HCT116 (cell line): ENCODE results near the gene EIF1AD. TPM values are rescaled to one million over a fixed set of nuclear protein-coding genes. Genes with fewer than 3 reads are reported as not detected.

Experiments
- ATAC-seq: fragments of 200-7000 bp; cut with Tn5 transposase; 2 replicates; pipeline ENCODE4 v1.9.1; 2020; ENCODE audit warnings: mild to moderate bottlenecking, moderate library complexity
- BruUV-seq: library from RNA; stranded (reverse); fragments of 400-500 nt; replicated peaks from 2 replicates; lab custom pipeline; 2021; lab: Mats Ljungman, UMichigan
- CTCF ChIA-PET: fragments of 300-600 bp; sonication (Branson Sonifier 250); formaldehyde crosslinking; loops from one replicate; lab custom pipeline; 2021; ENCODE audit warnings: antibody characterized with exemption; lab: Charles Lee
- POLR2A ChIA-PET: fragments of 300-600, 350-600 bp; sonication (Branson Sonifier 250); formaldehyde crosslinking; loops from one replicate; lab custom pipeline; 2021; ENCODE audit warnings: antibody characterized with exemption; lab: Charles Lee
- RAD21 ChIA-PET, 2 experiments: fragments of 300-600 bp; sonication (Branson Sonifier 250); formaldehyde crosslinking; loops; one replicate each; lab custom pipeline; 2023; ENCODE audit warnings: low total read pairs in 2 of 2; ENCODE audit not compliant: uncharacterized antibody in 2 of 2, unreplicated experiment in 2 of 2, low non-redundant PET in 1 of 2; lab: Charles Lee
- DNase-seq: peaks from one replicate; pipeline ENCODE4 v3.0.0-alpha.2; 2010; ENCODE audit warnings: low read depth, low spot score
- H2AFZ ChIP-seq: fragments of 200-600 bp; shearing (Covaris generic), sonication (generic); 2 replicates; pipeline ENCODE4 v1.6.1; 2017; ENCODE audit warnings: low read depth, mixed run types, mixed read lengths, antibody characterized with exemption, low read length; ENCODE audit not compliant: poor library complexity, severe bottlenecking
- H3K27ac ChIP-seq: 2 replicates; pipeline ENCODE4 v1.5.1; 2012; ENCODE audit warnings: low read depth, low read length
- H3K27me3 ChIP-seq: fragments of 200-600 bp; sonication (generic); 2 replicates; pipeline ENCODE4 v1.6.1; 2016; ENCODE audit warnings: mixed run types, low read length, mixed read lengths; ENCODE audit not compliant: insufficient read depth
- H3K36me3 ChIP-seq, 2 experiments: fragments of 200-500 bp in 1 of 2; fragments of 200-600 bp in 1 of 2; sonication (Bioruptor generic) in 1 of 2; sonication (generic) in 1 of 2; 2 replicates each; pipeline versions ENCODE4 v1.5.1 to v1.6.1; 2014 to 2016; ENCODE audit warnings: low read length in 2 of 2, inconsistent platforms in 1 of 2, mixed read lengths in 1 of 2, mixed run types in 1 of 2; ENCODE audit not compliant: insufficient read depth in 2 of 2, control insufficient read depth in 1 of 2
- H3K4me1 ChIP-seq, 2 experiments: fragments of 200-600 bp in 1 of 2; sonication (generic) in 1 of 2; 2 replicates each; pipeline versions ENCODE4 v1.5.1 to v1.6.1; 2012 to 2017; ENCODE audit warnings: low read length in 2 of 2, inconsistent platforms in 1 of 2, mild to moderate bottlenecking in 1 of 2, mixed read lengths in 1 of 2, mixed run types in 1 of 2, moderate library complexity in 1 of 2; ENCODE audit not compliant: insufficient read depth in 2 of 2, control insufficient read depth in 1 of 2
- H3K4me2 ChIP-seq: fragments of 200-600 bp; sonication (generic); 2 replicates; pipeline ENCODE4 v1.6.1; 2017; ENCODE audit warnings: mixed run types, low read length, mixed read lengths
- H3K4me3 ChIP-seq, 2 experiments: fragments of 200-600 bp in 1 of 2; sonication (generic) in 1 of 2; replicated peaks in 1 of 2; 2 replicates each; pipeline ENCODE4 v1.5.1; 2011 to 2016; ENCODE audit warnings: low read length in 2 of 2, control low read depth in 1 of 2, low read depth in 1 of 2, mild to moderate bottlenecking in 1 of 2, mixed read lengths in 1 of 2, mixed run types in 1 of 2
- H3K79me2 ChIP-seq: fragments of 200-600 bp; sonication (generic); 2 replicates; pipeline ENCODE4 v1.6.1; 2017; ENCODE audit warnings: mild to moderate bottlenecking, mixed run types, low read length, moderate library complexity, mixed read lengths; ENCODE audit not compliant: insufficient read depth
- H3K9ac ChIP-seq: fragments of 200-600 bp; sonication (generic); 2 replicates; pipeline ENCODE4 v1.6.1; 2016; ENCODE audit warnings: low read length, mixed read lengths
- H3K9me2 ChIP-seq: fragments of 200-600 bp; sonication (generic), shearing (Covaris generic); 2 replicates; pipeline ENCODE4 v1.6.1; 2017; ENCODE audit warnings: mixed run types, mild to moderate bottlenecking, moderate library complexity; ENCODE audit not compliant: insufficient read depth
- H3K9me3 ChIP-seq, 2 experiments: fragments of 200-500 bp in 1 of 2; fragments of 200-600 bp in 1 of 2; sonication (Bioruptor generic) in 1 of 2; sonication (generic) in 1 of 2; 2 replicates each; pipeline ENCODE4 v1.6.1; 2014 to 2017; ENCODE audit warnings: low read length in 2 of 2, mixed read lengths in 2 of 2, inconsistent platforms in 1 of 2, low read depth in 1 of 2, mild to moderate bottlenecking in 1 of 2, mixed run types in 1 of 2, moderate library complexity in 1 of 2; ENCODE audit not compliant: control insufficient read depth in 1 of 2, insufficient read depth in 1 of 2
- H4K20me1 ChIP-seq: fragments of 200-600 bp; sonication (generic), shearing (Covaris generic); 2 replicates; pipeline ENCODE4 v1.6.1; 2017; ENCODE audit warnings: mixed run types, mild to moderate bottlenecking, moderate library complexity; ENCODE audit not compliant: insufficient read depth
- CBX3 ChIP-seq: IDR thresholded peaks from 2 replicates; pipeline ENCODE4 v1.6.1; 2012; ENCODE audit warnings: low read depth
- CEBPB ChIP-seq: IDR thresholded peaks from 2 replicates; pipeline ENCODE4 v1.6.1; 2012; ENCODE audit warnings: low read depth
- EGR1 ChIP-seq: IDR thresholded peaks from 2 replicates; pipeline ENCODE4 v1.6.1; 2012; ENCODE audit warnings: low read depth
- ELF1 ChIP-seq: IDR thresholded peaks from 2 replicates; pipeline ENCODE4 v1.6.1; 2012; ENCODE audit warnings: low read depth, borderline replicate concordance
- EZH2 ChIP-seq: fragments of 200-600 bp; sonication (generic); IDR thresholded peaks from 2 replicates; pipeline ENCODE4 v1.6.1; 2017; ENCODE audit warnings: antibody characterized with exemption, mixed run types
- JUND ChIP-seq: IDR thresholded peaks from 2 replicates; pipeline ENCODE4 v1.6.1; 2012
- MAX ChIP-seq: IDR thresholded peaks from 2 replicates; pipeline ENCODE4 v1.6.1; 2012
- POLR2AphosphoS5 ChIP-seq: IDR thresholded peaks from 2 replicates; pipeline ENCODE4 v1.6.1; 2011; ENCODE audit warnings: mild to moderate bottlenecking, low read depth, low read length, moderate library complexity
- RAD21 ChIP-seq: IDR thresholded peaks from 2 replicates; pipeline ENCODE4 v1.6.1; 2012; ENCODE audit warnings: low read depth, mild to moderate bottlenecking
- SP1 ChIP-seq: IDR thresholded peaks from 2 replicates; pipeline ENCODE4 v1.6.1; 2012; ENCODE audit warnings: low read depth
- TCF7L2 ChIP-seq: IDR thresholded peaks from 2 replicates; pipeline ENCODE4 v1.7.0; 2011; ENCODE audit warnings: borderline replicate concordance, inconsistent platforms; ENCODE audit not compliant: insufficient read depth, insufficient read length; ENCODE audit errors: extremely low read depth
- ZFX ChIP-seq: fragments of 450-650 bp; IDR thresholded peaks from 2 replicates; pipeline ENCODE4 v1.6.1; 2017
- ZNF274 ChIP-seq: fragments of 200-500 bp; sonication (Bioruptor generic); IDR thresholded peaks from 2 replicates; pipeline ENCODE4 v1.6.1; 2014; ENCODE audit warnings: mild to moderate bottlenecking, low read depth, low read length, inconsistent platforms
- intact Hi-C: fragments of 100-400 bp; cut with micrococcal nuclease; formaldehyde crosslinking; loops from 2 replicates; pipeline ENCODE4 v1.10.0; 2022
- total RNA-seq: library from RNA; stranded (reverse); gene quantifications from one replicate; pipeline ENCODE4 v1.2.1, GENCODE V29; 2021; ENCODE audit not compliant: unreplicated experiment
- TF ChIP-seq, protein P1 (sequence below): IDR thresholded peaks from 2 replicates; pipeline ENCODE4 v1.6.1; 2012; ENCODE audit warnings: low read depth

Gene EIF1AD
- total RNA-seq, 1 experiment from 2014 or later = 45.5 TPM

- intact Hi-C loops = no loop called here
- no peak overlapping the region for H3K27ac ChIP-seq
- no TSS peak for BruUV-seq
- RAD21 ChIA-PET = no interaction called here
- no peak for TF ChIP-seq MAX
- TF ChIP-seq SP1 = no peak
- no peak for TF ChIP-seq ZFX
- no peak for TF ChIP-seq TCF7L2
- TF ChIP-seq JUND = no peak
- no peak for TF ChIP-seq ZNF274
- no peak for TF ChIP-seq RAD21
- TF ChIP-seq CEBPB = no peak
- TF ChIP-seq POLR2AphosphoS5 = no peak
- TF ChIP-seq EZH2 = no peak
- no peak for ATAC-seq
- POLR2A ChIA-PET = no interaction called here
- CTCF ChIA-PET = no interaction called here
- peaks cover 31 to 46% of the 10 kb centered on the region in 2 experiments; a peak in 3 of 4 replicates for H3K36me3 ChIP-seq
- DNase-seq = no peak
- peaks cover 8 to 10% of the 10 kb centered on the region in 2 experiments; a peak in 3 of 4 replicates for H3K4me1 ChIP-seq
- no peak overlapping the region for H3K9ac ChIP-seq
- no peaks in the 10 kb centered on the region for H4K20me1 ChIP-seq
- no peak overlapping the region for H3K4me3 ChIP-seq
- H3K9me3 ChIP-seq = no peaks in the 10 kb centered on the region
- H3K27me3 ChIP-seq = no peaks in the 10 kb centered on the region
- H2AFZ ChIP-seq = no peak overlapping the region
- H3K9me2 ChIP-seq = no peaks in the 10 kb centered on the region
- peaks cover 52% of the 10 kb centered on the region for H3K79me2 ChIP-seq
- no peak overlapping the region for H3K4me2 ChIP-seq
These were observed 35.8 kb downstream of the EIF1AD start for GRCh38 chr11:65965986-65966762.

DNA sequence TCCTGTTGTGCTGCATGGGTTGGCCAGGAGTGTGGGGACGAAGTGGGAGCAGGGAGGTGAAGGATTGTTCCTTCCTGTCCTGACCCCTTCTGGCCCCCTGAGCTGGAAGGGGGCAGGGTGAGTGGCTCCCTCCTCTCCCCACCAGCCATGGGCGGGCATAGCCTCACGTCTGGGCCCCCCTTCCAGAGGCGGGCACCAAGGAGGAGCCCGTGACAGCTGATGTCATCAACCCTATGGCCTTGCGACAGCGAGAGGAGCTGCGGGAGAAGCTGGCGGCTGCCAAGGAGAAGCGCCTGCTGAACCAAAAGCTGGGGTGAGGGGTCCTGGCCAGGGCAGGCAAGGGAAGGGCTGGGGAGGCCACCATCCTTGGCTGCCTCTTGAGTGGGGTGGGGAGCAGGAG is 37.1 kb downstream of the EIF1AD start:
- BruUV-seq = no TSS peak
- CTCF ChIA-PET = no interaction called here
- no peaks in the 10 kb centered on the region for H3K9me3 ChIP-seq
- no peak overlapping the region for H2AFZ ChIP-seq
- DNase-seq (no peak), ATAC-seq (no peak)
- H3K27ac ChIP-seq = no peak overlapping the region
- intact Hi-C loops = no loop called here
- H3K9ac ChIP-seq = no peak overlapping the region
- no peaks in the 10 kb centered on the region for H3K9me2 ChIP-seq
- RAD21 ChIA-PET = no interaction called here
- POLR2A ChIA-PET = interaction anchor here (1.7 kb wide), 1 partner anchor 75 kb away, joined by 3 read pairs; the partner anchor contains the start of gene CCDC85B
- H3K4me1 ChIP-seq = peaks cover 8 to 21% of the 10 kb centered on the region in 2 experiments; a peak in 3 of 4 replicates
- no peaks in the 10 kb centered on the region for H3K27me3 ChIP-seq
- H3K79me2 ChIP-seq = peaks cover 52% of the 10 kb centered on the region
- H4K20me1 ChIP-seq = no peaks in the 10 kb centered on the region
- H3K4me3 ChIP-seq = no peak overlapping the region
- H3K4me2 ChIP-seq = no peak overlapping the region
- H3K36me3 ChIP-seq = peaks cover 27 to 44% of the 10 kb centered on the region in 2 experiments; a peak in 3 of 4 replicates
- TF ChIP-seq SP1 (no peak), RAD21 (no peak), ZFX (no peak), ELF1 (no peak), POLR2AphosphoS5 (no peak), ZNF274 (no peak), EGR1 (no peak), CBX3 (no peak)
- TF ChIP-seq, protein P1, sequence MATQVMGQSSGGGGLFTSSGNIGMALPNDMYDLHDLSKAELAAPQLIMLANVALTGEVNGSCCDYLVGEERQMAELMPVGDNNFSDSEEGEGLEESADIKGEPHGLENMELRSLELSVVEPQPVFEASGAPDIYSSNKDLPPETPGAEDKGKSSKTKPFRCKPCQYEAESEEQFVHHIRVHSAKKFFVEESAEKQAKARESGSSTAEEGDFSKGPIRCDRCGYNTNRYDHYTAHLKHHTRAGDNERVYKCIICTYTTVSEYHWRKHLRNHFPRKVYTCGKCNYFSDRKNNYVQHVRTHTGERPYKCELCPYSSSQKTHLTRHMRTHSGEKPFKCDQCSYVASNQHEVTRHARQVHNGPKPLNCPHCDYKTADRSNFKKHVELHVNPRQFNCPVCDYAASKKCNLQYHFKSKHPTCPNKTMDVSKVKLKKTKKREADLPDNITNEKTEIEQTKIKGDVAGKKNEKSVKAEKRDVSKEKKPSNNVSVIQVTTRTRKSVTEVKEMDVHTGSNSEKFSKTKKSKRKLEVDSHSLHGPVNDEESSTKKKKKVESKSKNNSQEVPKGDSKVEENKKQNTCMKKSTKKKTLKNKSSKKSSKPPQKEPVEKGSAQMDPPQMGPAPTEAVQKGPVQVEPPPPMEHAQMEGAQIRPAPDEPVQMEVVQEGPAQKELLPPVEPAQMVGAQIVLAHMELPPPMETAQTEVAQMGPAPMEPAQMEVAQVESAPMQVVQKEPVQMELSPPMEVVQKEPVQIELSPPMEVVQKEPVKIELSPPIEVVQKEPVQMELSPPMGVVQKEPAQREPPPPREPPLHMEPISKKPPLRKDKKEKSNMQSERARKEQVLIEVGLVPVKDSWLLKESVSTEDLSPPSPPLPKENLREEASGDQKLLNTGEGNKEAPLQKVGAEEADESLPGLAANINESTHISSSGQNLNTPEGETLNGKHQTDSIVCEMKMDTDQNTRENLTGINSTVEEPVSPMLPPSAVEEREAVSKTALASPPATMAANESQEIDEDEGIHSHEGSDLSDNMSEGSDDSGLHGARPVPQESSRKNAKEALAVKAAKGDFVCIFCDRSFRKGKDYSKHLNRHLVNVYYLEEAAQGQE = no peak
